ENCODE results near the gene SLIT3. TPM values are rescaled to one million over a fixed set of nuclear protein-coding genes. Genes with fewer than 3 reads are reported as not detected.

Gene SLIT3
- total RNA-seq, 1 experiment from 2014 or later = 0.92 TPM

- Mint-ChIP-seq H3K9me3 (no peaks in the 10 kb centered on the region), H3K36me3 (ENCODE audit: insufficient read depth in 1 of 3, low read depth in 3 of 3) (no peaks in the 10 kb centered on the region)
Measured at GRCh38 chr5:168960497-168960896, 340.4 kb downstream of the SLIT3 start.

More at GRCh38 chr5:168960497-168960896, 340.4 kb downstream of the SLIT3 start:
- no peak overlapping the region for H3K18ac ChIP-seq (ENCODE audit: insufficient read length, low read depth, low read length)
- no peaks in the 10 kb centered on the region for H3K9me3 ChIP-seq (ENCODE audit: control insufficient read depth, low read depth, low read length)
- no peak overlapping the region for H3K27ac Mint-ChIP-seq
- no peak overlapping the region for H2AK5ac ChIP-seq (ENCODE audit: insufficient read length, low read length)
- H3K9ac ChIP-seq (ENCODE audit: extremely low read depth, insufficient read length, low read length) = no peak overlapping the region
- H4K8ac ChIP-seq (replicated peaks; ENCODE audit: insufficient read length, low read depth, low read length) = no peak overlapping the region
- no peak overlapping the region for H3K27ac ChIP-seq (ENCODE audit: insufficient read length, low read depth, low read length)
- no peaks in the 10 kb centered on the region for H3K23me2 ChIP-seq (ENCODE audit: insufficient read length, low read depth, low read length, poor library complexity, severe bottlenecking)
- no peak overlapping the region for H2BK15ac ChIP-seq (ENCODE audit: low read depth, low read length)
- H3K27me3 ChIP-seq (ENCODE audit: insufficient read depth, low read length) = no peaks in the 10 kb centered on the region
- no peak overlapping the region for H3K14ac ChIP-seq (ENCODE audit: insufficient read depth, low read length)
- DNase-seq = no peak
- H2AFZ ChIP-seq (ENCODE audit: low read length) = no peak overlapping the region
- H2BK12ac ChIP-seq (ENCODE audit: insufficient read length, low read depth, low read length) = no peak overlapping the region
- H3K79me1 ChIP-seq (ENCODE audit: insufficient read depth, low read depth, low read length, poor library complexity, severe bottlenecking) = no peaks in the 10 kb centered on the region
- no peak overlapping the region for H2BK120ac ChIP-seq (ENCODE audit: low read depth, low read length, poor library complexity, severe bottlenecking)
- no peak overlapping the region for H4K91ac ChIP-seq (ENCODE audit: insufficient read length, low read depth, low read length)
- no peak overlapping the region for H2BK5ac ChIP-seq (ENCODE audit: insufficient read length, low read length)
- no CpG with 5 or more reads among the region's 2 CpGs for WGBS (ENCODE audit: extremely low coverage, insufficient read length, low lambda C conversion rate)
- no peak overlapping the region for H3K56ac ChIP-seq (ENCODE audit: insufficient read length, low read depth, low read length)
- no peak overlapping the region for H4K5ac ChIP-seq (ENCODE audit: insufficient read length, low read depth, low read length)
- H2BK20ac ChIP-seq (ENCODE audit: low read depth, low read length, poor library complexity, severe bottlenecking) = no peak overlapping the region
- peaks cover 7 to 9% of the 10 kb centered on the region in 2 experiments for H3K4me1 Mint-ChIP-seq
- no peaks in the 10 kb centered on the region for H3K79me2 ChIP-seq (ENCODE audit: insufficient read depth, low read length)
- H4K20me1 ChIP-seq (ENCODE audit: control insufficient read depth, insufficient read depth, insufficient read length) = no peaks in the 10 kb centered on the region
- no peak for TF ChIP-seq CTCF (conservative IDR thresholded peaks at IDR 0.05)
- H3T11ph ChIP-seq (ENCODE audit: low read length) = no peak overlapping the region
- H3K4me2 ChIP-seq (ENCODE audit: insufficient read depth, insufficient read length, low read length) = no peak overlapping the region
- no peak overlapping the region for H3K4me3 Mint-ChIP-seq
- H3K27me3 Mint-ChIP-seq (ENCODE audit: low read depth) = peaks cover 4% of the 10 kb centered on the region; the same call in 1 of the 2 replicates
- no peak overlapping the region for H3K23ac ChIP-seq (ENCODE audit: insufficient read length, low read depth, low read length)
- H3K4ac ChIP-seq (ENCODE audit: low read depth, low read length) = no peak overlapping the region
- H3K4me1 ChIP-seq (ENCODE audit: insufficient read depth, low read length) = no peaks in the 10 kb centered on the region; the same call in 1 of the 2 replicates
